Caco-2 (cell line): ENCODE measurements around the gene GNAS-AS1. TPM values are rescaled to one million over a fixed set of nuclear protein-coding genes. Genes with fewer than 3 reads are reported as not detected.

Experiments used
- BruUV-seq: library from RNA; stranded (reverse); fragments of 400-500 nt; replicated peaks from 2 replicates; lab custom pipeline; 2021; lab: Mats Ljungman, UMichigan
- CTCF ChIA-PET: fragments of 300-600 bp; sonication (Branson Sonifier 250); formaldehyde crosslinking; loops from one replicate; lab custom pipeline; 2022; ENCODE audit warnings: antibody characterized with exemption; lab: Charles Lee
- POLR2A ChIA-PET: fragments of 300-600 bp; sonication (Branson Sonifier 250); formaldehyde crosslinking; loops from one replicate; lab custom pipeline; 2022; ENCODE audit warnings: antibody characterized with exemption; lab: Charles Lee
- DNase-seq, 2 experiments: peaks; one replicate each; pipeline versions ENCODE4 v3.0.0 to v3.0.0-alpha.2; 2020 to 2022
- H3K27me3 ChIP-seq: replicated peaks from 2 replicates; pipeline ENCODE4 v1.6.0; 2011; ENCODE audit warnings: low read length; ENCODE audit not compliant: control insufficient read depth, insufficient read depth
- H3K36me3 ChIP-seq: 2 replicates; pipeline ENCODE4 v1.5.1; 2011; ENCODE audit warnings: low read length; ENCODE audit not compliant: control insufficient read depth, insufficient read depth
- H3K4me1 ChIP-seq: fragments of 250-450 bp; sonication (Bioruptor Pico); 2 replicates; pipeline ENCODE4 v1.5.1; 2020; ENCODE audit warnings: mild to moderate bottlenecking
- H3K4me3 ChIP-seq: 2 replicates; pipeline ENCODE4 v1.5.1; 2011; ENCODE audit warnings: low read depth, mild to moderate bottlenecking, control low read depth, low read length
- H3K9me3 ChIP-seq: fragments of 250-450 bp; sonication (Bioruptor Pico); 2 replicates; pipeline ENCODE4 v1.5.1; 2020; ENCODE audit warnings: mild to moderate bottlenecking, moderate library complexity
- H3K27ac Mint-ChIP-seq: one replicate; pipeline ENCODE4 v1.8.0; 2022; ENCODE audit warnings: mixed read lengths; ENCODE audit not compliant: unreplicated experiment
- H3K27me3 Mint-ChIP-seq: one replicate; pipeline ENCODE4 v1.8.0; 2022; ENCODE audit warnings: mixed read lengths; ENCODE audit not compliant: insufficient read depth, unreplicated experiment
- H3K36me3 Mint-ChIP-seq: one replicate; pipeline ENCODE4 v1.8.0; 2022; ENCODE audit warnings: mild to moderate bottlenecking, mixed read lengths; ENCODE audit not compliant: insufficient read depth, unreplicated experiment
- H3K4me1 Mint-ChIP-seq: one replicate; pipeline ENCODE4 v1.8.0; 2022; ENCODE audit warnings: low read depth, mixed read lengths; ENCODE audit not compliant: unreplicated experiment
- H3K4me3 Mint-ChIP-seq: one replicate; pipeline ENCODE4 v1.8.0; 2022; ENCODE audit warnings: mild to moderate bottlenecking, moderate library complexity, mixed read lengths; ENCODE audit not compliant: unreplicated experiment
- H3K9me3 Mint-ChIP-seq: one replicate; pipeline ENCODE4 v1.8.0; 2022; ENCODE audit warnings: mixed read lengths; ENCODE audit not compliant: unreplicated experiment
- CTCF ChIP-seq, 2 experiments: fragments of 200-600 bp in 1 of 2; IDR thresholded peaks; 1 replicate in 1 of 2; 2 replicates in 1 of 2; pipeline versions ENCODE4 v1.5.1 to v1.8.0; 2011 to 2022; ENCODE audit warnings: antibody characterized with exemption in 1 of 2, control low read depth in 1 of 2, inconsistent platforms in 1 of 2, low read depth in 1 of 2, low read length in 1 of 2, mild to moderate bottlenecking in 1 of 2, moderate library complexity in 1 of 2; ENCODE audit not compliant: insufficient read depth in 1 of 2, severe bottlenecking in 1 of 2, unreplicated experiment in 1 of 2
- intact Hi-C: fragments of 100-400 bp; cut with micrococcal nuclease; formaldehyde crosslinking; loops from one replicate; pipeline ENCODE4 v1.10.0; 2022; ENCODE audit not compliant: unreplicated experiment
- total RNA-seq: library from RNA; stranded (reverse); gene quantifications from 2 replicates; pipeline ENCODE4 v1.2.3, GENCODE V29; 2022

GNAS-AS1 gene
- total RNA-seq, 1 experiment from 2014 or later, result 5.1 TPM

GRCh38 chr20:58841539-58842264 lies 9.0 kb downstream of the GNAS-AS1 start:
- no peak overlapping the region for H3K27ac Mint-ChIP-seq

GRCh38 chr20:58840816-58841538 lies 9.7 kb downstream of the GNAS-AS1 start:
- CTCF ChIA-PET, result interaction anchor here (0.6 to 1.2 kb wide), 3 partner anchors 29 to 395 kb away, joined by 3 read pairs; partner anchors contain the start of gene STX16
- no peaks in the 10 kb centered on the region for H3K4me1 ChIP-seq
- H3K4me3 ChIP-seq, result no peak overlapping the region
- POLR2A ChIA-PET, result no interaction called here
- H3K36me3 ChIP-seq, result no peaks in the 10 kb centered on the region
- Mint-ChIP-seq H3K4me1 (no peaks in the 10 kb centered on the region), H3K27me3 (peaks cover 32% of the 10 kb centered on the region), H3K9me3 (no peaks in the 10 kb centered on the region), H3K36me3 (no peaks in the 10 kb centered on the region), H3K4me3 (no peak overlapping the region), H3K27ac (no peak overlapping the region)
- no peaks in the 10 kb centered on the region; the same call in none of the 2 replicates for H3K27me3 ChIP-seq
- TF ChIP-seq CTCF (IDR thresholded peaks at IDR 0.05; ENCODE audit: insufficient read depth in 1 of 2, low read depth in 1 of 2, low read length in 1 of 2, severe bottlenecking in 1 of 2, unreplicated experiment in 1 of 2), result no peak
- intact Hi-C loops, result no loop called here
- DNase-seq, result no peak
- no TSS peak for BruUV-seq
- H3K9me3 ChIP-seq, result no peaks in the 10 kb centered on the region

More at GRCh38 chr20:58841539-58842264, 9.0 kb downstream of the GNAS-AS1 start:
- H3K4me1 ChIP-seq, result no peaks in the 10 kb centered on the region
- ChIA-PET POLR2A (no interaction called here), CTCF (interaction anchor here (1.0 kb wide), 1 partner anchor 28 kb away, joined by 3 read pairs; no protein-coding TSS in a partner anchor)
- intact Hi-C loops, result no loop called here
- no peaks in the 10 kb centered on the region for H3K4me1 Mint-ChIP-seq
- peaks cover 28% of the 10 kb centered on the region for H3K27me3 Mint-ChIP-seq
- H3K9me3 ChIP-seq, result no peaks in the 10 kb centered on the region
- no peaks in the 10 kb centered on the region for H3K36me3 ChIP-seq
- H3K36me3 Mint-ChIP-seq, result no peaks in the 10 kb centered on the region
- BruUV-seq, result no TSS peak
- no peak for TF ChIP-seq CTCF (IDR thresholded peaks at IDR 0.05; ENCODE audit: insufficient read depth in 1 of 2, low read depth in 1 of 2, low read length in 1 of 2, severe bottlenecking in 1 of 2, unreplicated experiment in 1 of 2)
- no peaks in the 10 kb centered on the region for H3K9me3 Mint-ChIP-seq
- H3K4me3 Mint-ChIP-seq, result no peak overlapping the region
- no peaks in the 10 kb centered on the region; the same call in none of the 2 replicates for H3K27me3 ChIP-seq
- H3K4me3 ChIP-seq, result no peak overlapping the region
- no peak for DNase-seq

GRCh38 chr20:58839991-58840747 lies 10.5 kb downstream of the GNAS-AS1 start:
- Mint-ChIP-seq H3K9me3 (no peaks in the 10 kb centered on the region), H3K4me3 (peak overlapping the region; percentile 69), H3K4me1 (no peaks in the 10 kb centered on the region), H3K36me3 (no peaks in the 10 kb centered on the region), H3K27me3 (peaks cover 37% of the 10 kb centered on the region), H3K27ac (no peak overlapping the region)
- Histone ChIP-seq H3K4me3 (peak overlapping the region; percentile 26), H3K36me3 (no peaks in the 10 kb centered on the region), H3K9me3 (no peaks in the 10 kb centered on the region), H3K4me1 (no peaks in the 10 kb centered on the region), H3K27me3 (no peaks in the 10 kb centered on the region; the same call in none of the 2 replicates)
- TF ChIP-seq CTCF (IDR thresholded peaks at IDR 0.05; ENCODE audit: insufficient read depth in 1 of 2, low read depth in 1 of 2, low read length in 1 of 2, severe bottlenecking in 1 of 2, unreplicated experiment in 1 of 2), result no peak
- no peak for DNase-seq
- no TSS peak for BruUV-seq
- intact Hi-C loops, result loop anchor here (1.0 to 10.0 kb wide), 3 partner anchors 189 to 603 kb away; partner anchors contain the start of gene STX16
- POLR2A ChIA-PET, result no interaction called here
- CTCF ChIA-PET, result interaction anchor here (0.5 to 2.2 kb wide), 9 partner anchors 11 to 632 kb away, joined by 3 to 32 read pairs (median 3); partner anchors contain the start of gene STX16
